ENCODE results near the gene SECTM1. TPM values are rescaled to one million over a fixed set of nuclear protein-coding genes. Genes with fewer than 3 reads are reported as not detected.

SECTM1 gene
- total RNA-seq, 1 donor from 2014 or later: 0.27 TPM

DNA sequence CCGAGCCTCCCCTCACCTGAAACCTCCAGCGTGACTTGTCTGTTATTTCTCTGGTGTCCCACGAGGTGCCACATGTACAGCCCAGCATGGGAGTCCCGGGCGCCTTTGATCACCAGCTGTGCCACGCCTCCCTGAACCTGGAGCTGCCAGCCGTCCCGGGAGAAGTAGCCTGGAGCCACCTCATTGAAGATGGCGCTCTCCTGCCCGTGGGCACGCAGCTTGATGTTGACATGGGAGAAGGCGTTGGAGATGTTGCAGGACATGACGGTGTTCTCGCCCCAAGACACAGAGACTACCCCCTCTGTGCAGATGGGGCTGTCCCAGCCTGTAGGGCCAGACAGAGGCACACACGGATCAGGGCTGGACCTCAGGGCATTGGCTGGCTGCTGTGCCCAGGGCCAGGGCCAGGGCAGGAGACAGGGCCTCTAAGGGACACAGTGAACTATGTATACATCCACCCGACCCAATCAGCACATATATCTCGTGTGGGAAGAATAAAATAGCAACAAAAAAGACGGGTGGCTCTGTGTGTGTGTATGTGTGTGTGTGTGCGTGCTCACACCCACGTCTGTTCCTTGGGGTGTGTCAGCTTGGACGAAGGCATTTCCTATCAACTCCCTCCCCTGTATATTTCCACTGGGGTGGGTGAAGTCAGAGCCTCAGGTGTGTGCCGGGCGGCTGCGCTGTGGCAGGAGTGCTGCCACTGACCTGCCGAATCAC lies 8.8 kb downstream of the SECTM1 start:
- H2AFZ ChIP-seq (ENCODE audit: low read depth, low read length): no peak overlapping the region
- no peaks in the 10 kb centered on the region for H3K79me2 ChIP-seq (ENCODE audit: insufficient read depth, low read length)
- H4K20me1 ChIP-seq (ENCODE audit: insufficient read depth, low read length): no peaks in the 10 kb centered on the region
- no peak for FAIRE-seq
- no peak for DNase-seq (ENCODE audit: low read depth)
- no peaks in the 10 kb centered on the region for H3K9me3 ChIP-seq (ENCODE audit: insufficient read depth, low read depth, low read length)
- Mint-ChIP-seq H3K4me3 (ENCODE audit: unreplicated experiment) (no peak overlapping the region), H3K4me1 (ENCODE audit: low read depth, unreplicated experiment) (peaks cover 4% of the 10 kb centered on the region), H3K36me3 (ENCODE audit: low read depth, unreplicated experiment) (no peaks in the 10 kb centered on the region), H3K27me3 (ENCODE audit: low read depth, unreplicated experiment) (peaks cover 27% of the 10 kb centered on the region), H3K27ac (ENCODE audit: unreplicated experiment) (no peak overlapping the region), H3K9me3 (ENCODE audit: unreplicated experiment) (no peaks in the 10 kb centered on the region)
- H3K27me3 ChIP-seq (ENCODE audit: insufficient read depth, low read length): peaks cover 17% of the 10 kb centered on the region
- H3K4me1 ChIP-seq (ENCODE audit: insufficient read depth, low read length): peaks cover 5% of the 10 kb centered on the region
- no peak for TF ChIP-seq EZH2 (IDR thresholded peaks at IDR 0.05; ENCODE audit: insufficient read depth, low read length)
- H3K27ac ChIP-seq (ENCODE audit: low read depth, low read length): no peak overlapping the region
- H3K4me3 ChIP-seq (ENCODE audit: insufficient read depth, low read depth, low read length): no peak overlapping the region
- H3K4me2 ChIP-seq (ENCODE audit: low read length): no peak overlapping the region
- no peak overlapping the region for H3K9ac ChIP-seq (ENCODE audit: low read length)
- H3K36me3 ChIP-seq (ENCODE audit: insufficient read depth, low read length): no peaks in the 10 kb centered on the region

- H3K27me3 Mint-ChIP-seq (ENCODE audit: low read depth, unreplicated experiment): peaks cover 21% of the 10 kb centered on the region
Observed at GRCh38 chr17:82323514-82324234, 9.9 kb downstream of the SECTM1 start.

More at GRCh38 chr17:82323514-82324234, 9.9 kb downstream of the SECTM1 start:
- no peak overlapping the region for H3K4me3 Mint-ChIP-seq (ENCODE audit: unreplicated experiment)
- Histone ChIP-seq H3K9ac (ENCODE audit: low read length) (no peak overlapping the region), H4K20me1 (ENCODE audit: insufficient read depth, low read length) (no peaks in the 10 kb centered on the region), H3K36me3 (ENCODE audit: insufficient read depth, low read length) (no peaks in the 10 kb centered on the region), H2AFZ (ENCODE audit: low read depth, low read length) (no peak overlapping the region), H3K27ac (ENCODE audit: low read depth, low read length) (no peak overlapping the region), H3K27me3 (ENCODE audit: insufficient read depth, low read length) (peaks cover 17% of the 10 kb centered on the region), H3K4me2 (ENCODE audit: low read length) (no peak overlapping the region), H3K4me1 (ENCODE audit: insufficient read depth, low read length) (peaks cover 5% of the 10 kb centered on the region), H3K4me3 (ENCODE audit: insufficient read depth, low read depth, low read length) (no peak overlapping the region), H3K9me3 (ENCODE audit: insufficient read depth, low read depth, low read length) (peaks cover 9% of the 10 kb centered on the region), H3K79me2 (ENCODE audit: insufficient read depth, low read length) (no peaks in the 10 kb centered on the region)
- no peaks in the 10 kb centered on the region for H3K36me3 Mint-ChIP-seq (ENCODE audit: low read depth, unreplicated experiment)
- TF ChIP-seq EZH2 (IDR thresholded peaks at IDR 0.05; ENCODE audit: insufficient read depth, low read length) (no peak), CTCF (IDR thresholded peaks at IDR 0.05; ENCODE audit: insufficient read depth, low read depth, low read length) (no peak)
- FAIRE-seq (no peak), DNase-seq (ENCODE audit: low read depth) (no peak)
- H3K9me3 Mint-ChIP-seq (ENCODE audit: unreplicated experiment): no peaks in the 10 kb centered on the region
- H3K4me1 Mint-ChIP-seq (ENCODE audit: low read depth, unreplicated experiment): peaks cover 4% of the 10 kb centered on the region
- no peak overlapping the region for H3K27ac Mint-ChIP-seq (ENCODE audit: unreplicated experiment)
